ENCODE results near the gene FEN1.

Gene FEN1

DNA sequence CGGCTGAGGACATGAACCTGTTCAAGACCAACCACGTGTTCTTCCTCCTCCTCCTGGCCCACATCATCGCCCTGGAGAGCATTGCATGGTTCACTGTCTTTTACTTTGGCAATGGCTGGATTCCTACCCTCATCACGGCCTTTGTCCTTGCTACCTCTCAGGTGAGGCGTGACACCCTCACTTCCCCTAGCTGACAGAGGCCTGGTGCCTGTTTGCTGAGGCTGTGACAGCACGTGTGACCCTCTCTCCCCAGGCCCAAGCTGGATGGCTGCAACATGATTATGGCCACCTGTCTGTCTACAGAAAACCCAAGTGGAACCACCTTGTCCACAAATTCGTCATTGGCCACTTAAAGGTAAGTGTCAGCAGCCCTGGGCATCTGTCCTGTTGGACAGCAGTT lies 47.7 kb downstream of the FEN1 start:
- H3K9me2 ChIP-seq (replicated peaks; ENCODE audit: control insufficient read depth, low read length), result no peaks in the 10 kb centered on the region

DNA sequence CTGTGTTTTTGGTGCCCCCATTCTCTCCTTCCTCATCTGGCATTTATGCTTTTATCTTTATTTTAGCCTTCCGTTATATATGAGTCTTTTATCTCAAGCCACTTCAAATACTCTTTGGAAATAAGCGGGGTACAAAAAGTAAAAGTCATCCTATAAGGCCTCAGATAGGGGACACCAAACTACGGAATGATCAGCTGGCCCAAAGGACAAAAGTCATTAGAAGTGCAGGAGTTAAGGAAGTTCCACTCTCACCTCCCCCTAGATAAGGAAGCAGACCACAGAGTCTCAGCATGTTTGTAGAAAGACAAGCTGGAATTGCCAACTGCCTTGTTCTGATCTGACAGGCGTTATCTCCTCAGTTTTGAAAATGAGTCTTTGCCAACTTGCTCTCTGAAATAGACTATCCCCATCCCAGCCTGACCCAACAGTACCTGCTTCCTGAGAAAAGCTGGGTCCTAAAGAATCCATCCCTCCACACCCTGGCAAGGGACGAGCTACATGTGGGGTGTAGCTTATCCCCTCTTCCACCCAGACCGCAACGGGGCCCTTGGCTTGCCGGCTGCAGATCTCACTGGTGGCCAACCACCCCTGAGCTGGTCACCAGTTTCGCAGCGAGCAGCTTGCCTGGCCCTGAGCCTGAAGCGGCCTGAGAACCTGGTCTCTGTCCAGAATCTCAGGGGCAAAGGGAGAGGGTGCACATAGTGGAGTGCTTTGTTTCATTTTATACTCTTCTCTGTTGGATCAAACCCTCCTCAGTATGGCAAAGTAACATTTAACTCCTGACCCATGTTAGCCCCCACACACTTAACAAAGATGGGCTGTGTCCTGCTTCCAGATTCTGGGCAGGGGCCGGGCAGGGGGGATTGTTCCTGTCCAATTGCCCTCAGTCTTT lies 49.2 kb downstream of the FEN1 start:
- Histone ChIP-seq H4K20me1 (ENCODE audit: control insufficient read depth, insufficient read depth, low read depth, low read length) (0 out of 2 replicates have a peak, but pooled peaks cover 4% of the 10 kb centered on the region), H3K9me2 (replicated peaks; ENCODE audit: control insufficient read depth, low read length) (no peaks in the 10 kb centered on the region), H3K79me2 (ENCODE audit: control insufficient read depth, low read length) (peaks cover 57% of the 10 kb centered on the region), H3K36me3 (ENCODE audit: control insufficient read depth, low read length) (peaks cover 95% of the 10 kb centered on the region), H3K4me1 (ENCODE audit: control insufficient read depth, low read length) (no peaks in the 10 kb centered on the region), H3K4me2 (ENCODE audit: low read length) (no peak overlapping the region), H3K27ac (ENCODE audit: low read depth, low read length) (no peak overlapping the region), H3K27me3 (ENCODE audit: control insufficient read depth, low read length) (no peaks in the 10 kb centered on the region), H3K9me3 (ENCODE audit: control insufficient read depth, insufficient read depth, low read length) (no peaks in the 10 kb centered on the region), H3F3A (ENCODE audit: control insufficient read depth, insufficient read depth) (0 out of 2 replicates have a peak, but pooled peaks cover 4% of the 10 kb centered on the region), H3K4me3 (ENCODE audit: low read length) (no peak overlapping the region)
- TF ChIP-seq, protein P1, sequence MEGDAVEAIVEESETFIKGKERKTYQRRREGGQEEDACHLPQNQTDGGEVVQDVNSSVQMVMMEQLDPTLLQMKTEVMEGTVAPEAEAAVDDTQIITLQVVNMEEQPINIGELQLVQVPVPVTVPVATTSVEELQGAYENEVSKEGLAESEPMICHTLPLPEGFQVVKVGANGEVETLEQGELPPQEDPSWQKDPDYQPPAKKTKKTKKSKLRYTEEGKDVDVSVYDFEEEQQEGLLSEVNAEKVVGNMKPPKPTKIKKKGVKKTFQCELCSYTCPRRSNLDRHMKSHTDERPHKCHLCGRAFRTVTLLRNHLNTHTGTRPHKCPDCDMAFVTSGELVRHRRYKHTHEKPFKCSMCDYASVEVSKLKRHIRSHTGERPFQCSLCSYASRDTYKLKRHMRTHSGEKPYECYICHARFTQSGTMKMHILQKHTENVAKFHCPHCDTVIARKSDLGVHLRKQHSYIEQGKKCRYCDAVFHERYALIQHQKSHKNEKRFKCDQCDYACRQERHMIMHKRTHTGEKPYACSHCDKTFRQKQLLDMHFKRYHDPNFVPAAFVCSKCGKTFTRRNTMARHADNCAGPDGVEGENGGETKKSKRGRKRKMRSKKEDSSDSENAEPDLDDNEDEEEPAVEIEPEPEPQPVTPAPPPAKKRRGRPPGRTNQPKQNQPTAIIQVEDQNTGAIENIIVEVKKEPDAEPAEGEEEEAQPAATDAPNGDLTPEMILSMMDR (IDR thresholded peaks at IDR 0.05; ENCODE audit: low read depth, low read length, poor library complexity, severe bottlenecking), result no peak
- no peak for TF ChIP-seq EZH2phosphoT487 (IDR thresholded peaks at IDR 0.05; ENCODE audit: borderline replicate concordance, low read length)

More for the DNA sequence above, 47.7 kb downstream of the FEN1 start:
- TF ChIP-seq, protein P1 (IDR thresholded peaks at IDR 0.05; ENCODE audit: low read depth, low read length, poor library complexity, severe bottlenecking), result no peak
- TF ChIP-seq EZH2phosphoT487 (IDR thresholded peaks at IDR 0.05; ENCODE audit: borderline replicate concordance, low read length), result no peak
- no peak overlapping the region for H3K27ac ChIP-seq (ENCODE audit: low read depth, low read length)
- H3K4me3 ChIP-seq (ENCODE audit: low read length), result no peak overlapping the region
- H3K36me3 ChIP-seq (ENCODE audit: control insufficient read depth, low read length), result peaks cover 96% of the 10 kb centered on the region
- H3K9me3 ChIP-seq (ENCODE audit: control insufficient read depth, insufficient read depth, low read length), result no peaks in the 10 kb centered on the region
- H3K79me2 ChIP-seq (ENCODE audit: control insufficient read depth, low read length), result peaks cover 70% of the 10 kb centered on the region
- H3K4me1 ChIP-seq (ENCODE audit: control insufficient read depth, low read length), result peaks cover 7% of the 10 kb centered on the region
- no peaks in the 10 kb centered on the region for H3K27me3 ChIP-seq (ENCODE audit: control insufficient read depth, low read length)
- 0 out of 2 replicates have a peak, but pooled peaks cover 4% of the 10 kb centered on the region for H3F3A ChIP-seq (ENCODE audit: control insufficient read depth, insufficient read depth)
- H4K20me1 ChIP-seq (ENCODE audit: control insufficient read depth, insufficient read depth, low read depth, low read length), result 0 out of 2 replicates have a peak, but pooled peaks cover 4% of the 10 kb centered on the region
- no peak overlapping the region for H3K4me2 ChIP-seq (ENCODE audit: low read length)

DNA sequence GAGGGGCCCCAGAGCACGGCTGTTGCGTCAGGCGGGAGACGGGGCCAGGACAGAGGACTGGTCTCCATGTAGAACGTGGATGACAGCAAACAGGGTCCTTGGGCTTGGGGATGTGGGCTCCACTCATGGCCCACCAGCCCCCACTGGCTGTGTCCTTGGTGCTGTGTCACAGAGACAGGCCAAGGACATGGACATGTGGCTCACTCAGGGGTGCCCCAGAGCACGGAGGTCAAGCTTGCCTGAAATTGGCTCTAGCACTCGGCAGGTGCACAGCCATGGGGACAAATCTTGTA lies 49.8 kb downstream of the FEN1 start:
- no peak overlapping the region for H3K4me2 ChIP-seq (ENCODE audit: low read length)
- no peak overlapping the region for H3K4me3 ChIP-seq (ENCODE audit: low read length)
- H3K36me3 ChIP-seq (ENCODE audit: control insufficient read depth, low read length), result peaks cover 95% of the 10 kb centered on the region
- no peaks in the 10 kb centered on the region for H3K4me1 ChIP-seq (ENCODE audit: control insufficient read depth, low read length)
- 0 out of 2 replicates have a peak, but pooled peaks cover 4% of the 10 kb centered on the region for H4K20me1 ChIP-seq (ENCODE audit: control insufficient read depth, insufficient read depth, low read depth, low read length)
- TF ChIP-seq, protein P1 (IDR thresholded peaks at IDR 0.05; ENCODE audit: low read depth, low read length, poor library complexity, severe bottlenecking), result no peak
- TF ChIP-seq EZH2phosphoT487 (IDR thresholded peaks at IDR 0.05; ENCODE audit: borderline replicate concordance, low read length), result no peak
- 0 out of 2 replicates have a peak, but pooled peaks cover 4% of the 10 kb centered on the region for H3F3A ChIP-seq (ENCODE audit: control insufficient read depth, insufficient read depth)
- H3K27me3 ChIP-seq (ENCODE audit: control insufficient read depth, low read length), result no peaks in the 10 kb centered on the region
- H3K27ac ChIP-seq (ENCODE audit: low read depth, low read length), result no peak overlapping the region
- H3K9me3 ChIP-seq (ENCODE audit: control insufficient read depth, insufficient read depth, low read length), result no peaks in the 10 kb centered on the region
- H3K79me2 ChIP-seq (ENCODE audit: control insufficient read depth, low read length), result peaks cover 54% of the 10 kb centered on the region
- H3K9me2 ChIP-seq (replicated peaks; ENCODE audit: control insufficient read depth, low read length), result no peaks in the 10 kb centered on the region
